Measurements from ENCODE around the gene LSM4.

- TF ChIP-seq POLR2A (IDR thresholded peaks at IDR 0.05) (no peak), CTCF (IDR thresholded peaks at IDR 0.05 in 4 of 5, conservative IDR thresholded peaks at IDR 0.05 in 1 of 5) (no peak)
Measured at GRCh38 chr19:18286973-18287635, 35.8 kb downstream of the LSM4 start.

Data from gastrocnemius medialis (tissue), 4 donors.